ENCODE results near the gene TTBK2. TPM values are rescaled to one million over a fixed set of nuclear protein-coding genes. Genes with fewer than 3 reads are reported as not detected.
A peak's percentile ranks its signal among the peaks of the same experiment; 100 is the strongest.

Gene TTBK2
- polyA plus RNA-seq, 1 donor (not counting 4 experiments of a cell fraction or from before 2014, with no cell fraction given) = 7.3 TPM

- no peaks in the 10 kb centered on the region for H3K79me2 ChIP-seq (ENCODE audit: control insufficient read depth, insufficient read depth, low read length)
- no peak overlapping the region for H3K4me2 ChIP-seq (ENCODE audit: control insufficient read depth, extremely low read depth, insufficient read depth, low read depth, low read length)
- no peaks in the 10 kb centered on the region for H3K4me1 ChIP-seq (ENCODE audit: control insufficient read depth, extremely low read depth, insufficient read depth, low read length)
- no peak overlapping the region for H3K9ac ChIP-seq (ENCODE audit: control insufficient read depth, extremely low read depth, insufficient read depth, low read length)
- dilution Hi-C loops (cut with MboI; ENCODE audit: extremely low pct_ligation_motif_present, low sequenced_read_pairs) = no loop called here
- no peaks in the 10 kb centered on the region for H3K27me3 ChIP-seq (ENCODE audit: control insufficient read depth, extremely low read depth, insufficient read depth, low read length)
- no peak for DNase-seq (ENCODE audit: low read depth, low spot score)
- no peak for FAIRE-seq
- no peak for TF ChIP-seq EZH2 (IDR thresholded peaks at IDR 0.05; ENCODE audit: low read length)
- TF ChIP-seq, protein P1, sequence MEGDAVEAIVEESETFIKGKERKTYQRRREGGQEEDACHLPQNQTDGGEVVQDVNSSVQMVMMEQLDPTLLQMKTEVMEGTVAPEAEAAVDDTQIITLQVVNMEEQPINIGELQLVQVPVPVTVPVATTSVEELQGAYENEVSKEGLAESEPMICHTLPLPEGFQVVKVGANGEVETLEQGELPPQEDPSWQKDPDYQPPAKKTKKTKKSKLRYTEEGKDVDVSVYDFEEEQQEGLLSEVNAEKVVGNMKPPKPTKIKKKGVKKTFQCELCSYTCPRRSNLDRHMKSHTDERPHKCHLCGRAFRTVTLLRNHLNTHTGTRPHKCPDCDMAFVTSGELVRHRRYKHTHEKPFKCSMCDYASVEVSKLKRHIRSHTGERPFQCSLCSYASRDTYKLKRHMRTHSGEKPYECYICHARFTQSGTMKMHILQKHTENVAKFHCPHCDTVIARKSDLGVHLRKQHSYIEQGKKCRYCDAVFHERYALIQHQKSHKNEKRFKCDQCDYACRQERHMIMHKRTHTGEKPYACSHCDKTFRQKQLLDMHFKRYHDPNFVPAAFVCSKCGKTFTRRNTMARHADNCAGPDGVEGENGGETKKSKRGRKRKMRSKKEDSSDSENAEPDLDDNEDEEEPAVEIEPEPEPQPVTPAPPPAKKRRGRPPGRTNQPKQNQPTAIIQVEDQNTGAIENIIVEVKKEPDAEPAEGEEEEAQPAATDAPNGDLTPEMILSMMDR (optimal IDR thresholded peaks at IDR 0.05 in 1 of 3, IDR thresholded peaks at IDR 0.05 in 1 of 3, conservative IDR thresholded peaks at IDR 0.05 in 1 of 3; ENCODE audit: extremely low read depth in 1 of 3, insufficient read depth in 2 of 3, low read length in 3 of 3) = no peak
- H3K4me3 ChIP-seq (ENCODE audit: control insufficient read depth in 2 of 3, extremely low read depth in 1 of 3, insufficient read depth in 2 of 3, low read depth in 1 of 3, low read length in 3 of 3) = no peak overlapping the region
- no peak overlapping the region for H3K27ac ChIP-seq (ENCODE audit: control insufficient read depth, insufficient read depth, low read length)
- no peaks in the 10 kb centered on the region for H3K36me3 ChIP-seq (ENCODE audit: control insufficient read depth in 2 of 2, extremely low read depth in 1 of 2, insufficient read depth in 2 of 2, low read length in 2 of 2)
- no peaks in the 10 kb centered on the region for H3K9me3 ChIP-seq (ENCODE audit: control insufficient read depth, low read depth, low read length)
- no peaks in the 10 kb centered on the region for H3K9me1 ChIP-seq (ENCODE audit: control insufficient read depth, extremely low read depth, insufficient read depth, low read length)
- no peaks in the 10 kb centered on the region for H4K20me1 ChIP-seq (ENCODE audit: control insufficient read depth, extremely low read depth, insufficient read depth, low read length)
- H2AFZ ChIP-seq (ENCODE audit: control insufficient read depth, low read length) = no peak overlapping the region
Observed at GRCh38 chr15:42876224-42876623, 44.4 kb downstream of the TTBK2 start.

- DNase-seq (ENCODE audit: low read depth, low spot score) (no peak), FAIRE-seq (no peak)
- Histone ChIP-seq H3K9me3 (ENCODE audit: control insufficient read depth, low read depth, low read length) (no peaks in the 10 kb centered on the region), H3K27ac (ENCODE audit: control insufficient read depth, insufficient read depth, low read length) (no peak overlapping the region), H3K4me1 (ENCODE audit: control insufficient read depth, extremely low read depth, insufficient read depth, low read length) (no peaks in the 10 kb centered on the region), H3K79me2 (ENCODE audit: control insufficient read depth, insufficient read depth, low read length) (no peaks in the 10 kb centered on the region), H3K9ac (ENCODE audit: control insufficient read depth, extremely low read depth, insufficient read depth, low read length) (no peak overlapping the region), H4K20me1 (ENCODE audit: control insufficient read depth, extremely low read depth, insufficient read depth, low read length) (no peaks in the 10 kb centered on the region), H3K27me3 (ENCODE audit: control insufficient read depth, extremely low read depth, insufficient read depth, low read length) (no peaks in the 10 kb centered on the region), H3K36me3 (ENCODE audit: control insufficient read depth in 2 of 2, extremely low read depth in 1 of 2, insufficient read depth in 2 of 2, low read length in 2 of 2) (no peaks in the 10 kb centered on the region), H3K4me3 (ENCODE audit: control insufficient read depth in 2 of 3, extremely low read depth in 1 of 3, insufficient read depth in 2 of 3, low read depth in 1 of 3, low read length in 3 of 3) (no peak overlapping the region), H3K4me2 (ENCODE audit: control insufficient read depth, extremely low read depth, insufficient read depth, low read depth, low read length) (no peak overlapping the region), H3K9me1 (ENCODE audit: control insufficient read depth, extremely low read depth, insufficient read depth, low read length) (no peaks in the 10 kb centered on the region), H2AFZ (ENCODE audit: control insufficient read depth, low read length) (no peak overlapping the region)
- dilution Hi-C loops (cut with MboI; ENCODE audit: extremely low pct_ligation_motif_present, low sequenced_read_pairs) = no loop called here
- no peak for TF ChIP-seq EZH2 (IDR thresholded peaks at IDR 0.05; ENCODE audit: low read length)
Observed at GRCh38 chr15:42868683-42869082, 51.9 kb downstream of the TTBK2 start.

GRCh38 chr15:42863572-42864239 lies 56.9 kb downstream of the TTBK2 start:
- Histone ChIP-seq H3K9me1 (ENCODE audit: control insufficient read depth, extremely low read depth, insufficient read depth, low read length) (no peaks in the 10 kb centered on the region), H3K27ac (ENCODE audit: control insufficient read depth, insufficient read depth, low read length) (no peak overlapping the region), H3K79me2 (ENCODE audit: control insufficient read depth, insufficient read depth, low read length) (peaks cover 3% of the 10 kb centered on the region), H3K36me3 (ENCODE audit: control insufficient read depth in 2 of 2, extremely low read depth in 1 of 2, insufficient read depth in 2 of 2, low read length in 2 of 2) (no peaks in the 10 kb centered on the region), H3K4me3 (ENCODE audit: control insufficient read depth in 2 of 3, extremely low read depth in 1 of 3, insufficient read depth in 2 of 3, low read depth in 1 of 3, low read length in 3 of 3) (no peak overlapping the region), H3K9ac (ENCODE audit: control insufficient read depth, extremely low read depth, insufficient read depth, low read length) (no peak overlapping the region), H3K4me2 (ENCODE audit: control insufficient read depth, extremely low read depth, insufficient read depth, low read depth, low read length) (no peak overlapping the region), H3K9me3 (ENCODE audit: control insufficient read depth, low read depth, low read length) (no peaks in the 10 kb centered on the region), H2AFZ (ENCODE audit: control insufficient read depth, low read length) (no peak overlapping the region), H4K20me1 (ENCODE audit: control insufficient read depth, extremely low read depth, insufficient read depth, low read length) (no peaks in the 10 kb centered on the region), H3K4me1 (ENCODE audit: control insufficient read depth, extremely low read depth, insufficient read depth, low read length) (peaks cover 17% of the 10 kb centered on the region), H3K27me3 (ENCODE audit: control insufficient read depth, extremely low read depth, insufficient read depth, low read length) (no peaks in the 10 kb centered on the region)
- DNase-seq (ENCODE audit: low read depth, low spot score) = no peak
- dilution Hi-C loops (cut with MboI; ENCODE audit: extremely low pct_ligation_motif_present, low sequenced_read_pairs) = no loop called here
- no peak for TF ChIP-seq EZH2 (IDR thresholded peaks at IDR 0.05; ENCODE audit: low read length)
- TF ChIP-seq, protein P1 (optimal IDR thresholded peaks at IDR 0.05 in 1 of 3, IDR thresholded peaks at IDR 0.05 in 1 of 3, conservative IDR thresholded peaks at IDR 0.05 in 1 of 3; ENCODE audit: extremely low read depth in 1 of 3, insufficient read depth in 2 of 3, low read length in 3 of 3) = no peak
- peak; percentile 55 for FAIRE-seq

All from keratinocyte (primary cell).